GM23338 (cell line): Measurements from ENCODE around the gene CLDN20.

ENCODE experiments used
- EZH2 ChIP-seq: fragments of 200-600 bp; sonication (generic); IDR thresholded peaks from one replicate; pipeline ENCODE4 v1.8.0; 2017; ENCODE audit warnings: antibody characterized with exemption, mild to moderate bottlenecking, low read depth; ENCODE audit not compliant: unreplicated experiment
- EZH2phosphoT487 ChIP-seq: fragments of 200-600 bp; sonication (generic); IDR thresholded peaks from one replicate; pipeline ENCODE4 v1.8.1; 2018; ENCODE audit warnings: antibody characterized with exemption; ENCODE audit not compliant: unreplicated experiment
- TF ChIP-seq, protein P1 (sequence below), 2 experiments: fragments of 200-600 bp in 1 of 2; sonication (generic) in 1 of 2; conservative IDR thresholded peaks; 2 replicates each; pipeline versions ENCODE4 v1.5.1 to v1.6.1; 2016 to 2017; ENCODE audit warnings: antibody characterized with exemption in 2 of 2, low read depth in 2 of 2, mild to moderate bottlenecking in 2 of 2, moderate library complexity in 1 of 2

DNA sequence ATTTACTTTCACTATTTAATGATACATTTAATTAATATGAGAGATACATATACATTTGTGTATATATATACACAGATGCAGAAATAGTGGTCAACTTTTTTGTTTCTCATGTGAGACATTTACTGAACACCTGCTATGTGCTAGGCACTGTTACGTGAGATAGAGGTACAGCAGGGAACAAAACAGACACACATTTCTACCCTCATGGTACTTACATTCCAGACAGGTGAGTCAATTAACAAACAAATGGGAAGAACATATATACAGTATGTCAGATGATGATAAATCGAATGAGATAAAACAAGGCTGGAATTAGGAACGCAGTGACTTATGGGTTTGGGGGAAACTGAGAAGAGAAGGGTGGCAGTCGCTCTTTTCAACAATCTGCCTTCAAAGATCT, 45.3 kb downstream of the CLDN20 start:
- no peak for TF ChIP-seq EZH2
- TF ChIP-seq EZH2phosphoT487 = no peak
- TF ChIP-seq, protein P1, sequence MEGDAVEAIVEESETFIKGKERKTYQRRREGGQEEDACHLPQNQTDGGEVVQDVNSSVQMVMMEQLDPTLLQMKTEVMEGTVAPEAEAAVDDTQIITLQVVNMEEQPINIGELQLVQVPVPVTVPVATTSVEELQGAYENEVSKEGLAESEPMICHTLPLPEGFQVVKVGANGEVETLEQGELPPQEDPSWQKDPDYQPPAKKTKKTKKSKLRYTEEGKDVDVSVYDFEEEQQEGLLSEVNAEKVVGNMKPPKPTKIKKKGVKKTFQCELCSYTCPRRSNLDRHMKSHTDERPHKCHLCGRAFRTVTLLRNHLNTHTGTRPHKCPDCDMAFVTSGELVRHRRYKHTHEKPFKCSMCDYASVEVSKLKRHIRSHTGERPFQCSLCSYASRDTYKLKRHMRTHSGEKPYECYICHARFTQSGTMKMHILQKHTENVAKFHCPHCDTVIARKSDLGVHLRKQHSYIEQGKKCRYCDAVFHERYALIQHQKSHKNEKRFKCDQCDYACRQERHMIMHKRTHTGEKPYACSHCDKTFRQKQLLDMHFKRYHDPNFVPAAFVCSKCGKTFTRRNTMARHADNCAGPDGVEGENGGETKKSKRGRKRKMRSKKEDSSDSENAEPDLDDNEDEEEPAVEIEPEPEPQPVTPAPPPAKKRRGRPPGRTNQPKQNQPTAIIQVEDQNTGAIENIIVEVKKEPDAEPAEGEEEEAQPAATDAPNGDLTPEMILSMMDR (conservative IDR thresholded peaks at IDR 0.05; ENCODE audit: low read depth in 2 of 2) = no peak
